HG02943 (cell line): ENCODE data around the gene MYOC.
A peak's percentile ranks its signal among the peaks of the same experiment; 100 is the strongest.
"Not testable (repeated sequence)": the region's sequence is repeated elsewhere in the genome, so short reads cannot be mapped to it uniquely, and the experiment has no call there.

Experiments
- ATAC-seq: cut with Tn5 transposase; IDR thresholded peaks from one replicate; pipeline ENCODE4 v1.9.1; 2021; ENCODE audit warnings: mild to moderate bottlenecking, low read depth, moderate library complexity; ENCODE audit not compliant: unreplicated experiment

The MYOC gene

DNA sequence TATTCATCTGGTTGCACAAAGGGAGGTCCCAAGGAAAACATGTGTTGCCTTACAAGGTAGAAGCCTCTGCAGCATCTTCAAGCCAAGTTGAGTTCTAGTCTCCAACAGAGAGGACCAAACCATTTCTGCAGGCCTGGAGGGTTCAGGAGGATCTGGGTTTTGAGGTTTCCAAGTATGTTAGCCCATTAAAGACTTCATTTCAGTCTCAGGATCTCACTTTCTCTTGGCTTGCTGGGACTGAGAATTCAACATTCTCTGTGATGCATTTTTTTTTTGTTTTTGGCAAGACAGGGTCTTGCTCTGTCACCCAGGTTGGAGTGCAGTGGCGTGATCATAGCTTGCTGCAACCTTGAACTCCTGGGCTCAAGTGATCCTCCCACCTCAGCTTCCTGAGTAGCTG is 39.2 kb downstream of the MYOC start:
- no peak for ATAC-seq

GRCh38 chr1:171611306-171611705 is 41.2 kb downstream of the MYOC start:
- ATAC-seq = no peak

GRCh38 chr1:171610385-171610784 is 42.1 kb downstream of the MYOC start:
- no peak for ATAC-seq

- ATAC-seq = peak; percentile 64
Measured at GRCh38 chr1:171606402-171606941, 46.0 kb downstream of the MYOC start.

- ATAC-seq = not testable (repeated sequence)
Measured at GRCh38 chr1:171603042-171603441, 49.4 kb downstream of the MYOC start.

GRCh38 chr1:171600862-171601261 is 51.6 kb downstream of the MYOC start:
- ATAC-seq = no peak

DNA sequence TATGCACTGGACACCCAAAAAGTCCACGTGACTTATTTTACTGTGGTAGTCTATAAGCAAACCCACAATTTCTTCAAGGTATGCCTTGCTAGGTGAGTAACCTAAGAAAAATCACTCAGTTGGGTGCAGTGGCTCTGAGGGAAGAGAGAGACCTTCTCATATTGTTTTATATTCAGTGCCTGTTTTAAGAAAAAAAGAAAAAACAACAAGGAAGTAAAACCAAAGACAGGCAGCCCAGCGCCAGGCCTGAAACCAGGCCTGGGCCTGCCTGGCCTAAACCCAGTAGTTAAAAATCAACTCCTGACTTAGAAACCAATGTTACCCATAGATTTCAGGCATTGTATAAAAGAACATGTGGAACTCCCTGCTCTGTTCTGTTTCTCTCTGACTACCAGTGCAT is 52.2 kb downstream of the MYOC start:
- ATAC-seq = not testable (repeated sequence)

DNA sequence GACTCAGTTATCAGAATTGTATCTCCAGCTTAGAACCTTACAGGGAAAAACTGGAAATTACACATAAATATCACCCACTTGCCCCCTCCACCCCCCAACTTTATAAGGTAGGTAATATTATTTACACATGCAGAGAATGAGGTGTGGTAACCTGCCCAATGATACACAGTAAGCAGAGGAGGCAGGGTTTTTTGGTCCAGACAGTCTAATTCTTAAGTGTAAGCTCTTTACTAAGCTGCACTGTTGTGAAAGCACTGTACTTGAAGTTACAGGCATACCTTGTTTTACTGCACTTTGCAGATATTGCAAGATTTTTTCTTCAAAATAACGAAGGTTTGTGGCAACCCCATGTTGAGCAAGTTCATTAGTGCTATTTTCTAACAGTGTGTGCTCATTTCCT is 55.3 kb downstream of the MYOC start:
- no peak for ATAC-seq

GRCh38 chr1:171596705-171597104 is 55.8 kb downstream of the MYOC start:
- ATAC-seq = no peak

GRCh38 chr1:171596119-171596518 is 56.4 kb downstream of the MYOC start:
- no peak for ATAC-seq

- no peak for ATAC-seq
Measured at GRCh38 chr1:171595324-171595723, 57.2 kb downstream of the MYOC start.

- ATAC-seq = no peak
Measured at GRCh38 chr1:171590022-171590421, 62.5 kb downstream of the MYOC start.

DNA sequence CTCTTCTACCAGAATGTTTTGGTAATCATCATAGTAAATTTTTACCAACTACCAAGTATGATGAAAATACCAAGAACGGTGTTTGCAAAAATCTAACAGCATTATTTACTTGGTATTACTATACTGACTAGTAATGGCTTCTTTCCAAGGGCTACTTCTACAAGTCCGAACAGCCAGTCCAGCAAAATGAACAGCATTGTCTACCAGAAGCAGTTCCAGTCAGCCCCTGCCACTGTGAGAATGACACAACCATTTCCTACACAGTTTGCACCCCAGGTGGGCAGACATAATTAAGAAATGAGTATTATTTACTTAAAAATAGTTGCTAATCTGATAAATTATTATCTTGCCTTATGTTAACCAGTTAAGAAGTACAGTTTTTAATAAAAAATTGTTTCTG is 64.3 kb downstream of the MYOC start:
- no peak for ATAC-seq

GRCh38 chr1:171585715-171586114 is 66.8 kb downstream of the MYOC start:
- no peak for ATAC-seq
